Kidney epithelial cell (primary cell): Measurements from ENCODE around the gene UGT1A10. TPM values are rescaled to one million over a fixed set of nuclear protein-coding genes. Genes with fewer than 3 reads are reported as not detected.

Source experiments
- DNase-seq: peaks from one replicate; pipeline ENCODE4 v3.0.0-alpha.2; 2010; ENCODE audit warnings: low read depth
- H3K27me3 ChIP-seq: 2 replicates; pipeline ENCODE4 v1.6.0; 2011; ENCODE audit warnings: low read length; ENCODE audit not compliant: control insufficient read depth, insufficient read depth
- H3K36me3 ChIP-seq: 2 replicates; pipeline ENCODE4 v1.5.1; 2011; ENCODE audit warnings: low read length; ENCODE audit not compliant: control insufficient read depth, insufficient read depth
- H3K4me3 ChIP-seq: 2 replicates; pipeline ENCODE4 v1.5.1; 2011; ENCODE audit warnings: low read depth, mild to moderate bottlenecking, control low read depth, low read length
- CTCF ChIP-seq: IDR thresholded peaks from 2 replicates; pipeline ENCODE4 v1.5.1; 2011; ENCODE audit warnings: mild to moderate bottlenecking, moderate library complexity, low read length, control low read depth, inconsistent platforms; ENCODE audit not compliant: insufficient read depth, poor library complexity, severe bottlenecking
- total RNA-seq: library from RNA; depleted of rRNA; stranded (reverse); fragments of >200 nt; gene quantifications from 2 replicates; pipeline ENCODE4 v1.2.3, GENCODE V29; 2015

The UGT1A10 gene
- total RNA-seq, 1 donor from 2014 or later: not detected

- no peak for TF ChIP-seq CTCF
- Histone ChIP-seq H3K36me3 (no peaks in the 10 kb centered on the region), H3K27me3 (no peaks in the 10 kb centered on the region), H3K4me3 (no peak overlapping the region)
- no peak for DNase-seq
Observed at GRCh38 chr2:233810385-233810784, 174.1 kb downstream of the UGT1A10 start.

GRCh38 chr2:233811087-233811486, 174.8 kb downstream of the UGT1A10 start:
- Histone ChIP-seq H3K4me3 (no peak overlapping the region), H3K27me3 (no peaks in the 10 kb centered on the region), H3K36me3 (no peaks in the 10 kb centered on the region)
- no peak for DNase-seq
- no peak for TF ChIP-seq CTCF

- Histone ChIP-seq H3K4me3 (no peak overlapping the region), H3K36me3 (no peaks in the 10 kb centered on the region), H3K27me3 (no peaks in the 10 kb centered on the region)
- no peak for DNase-seq
- no peak for TF ChIP-seq CTCF
Observed at GRCh38 chr2:233811732-233812131, 175.5 kb downstream of the UGT1A10 start.

- no peak for DNase-seq
Observed at GRCh38 chr2:233813236-233814055, 177.2 kb downstream of the UGT1A10 start.

GRCh38 chr2:233814056-233814835, 178.0 kb downstream of the UGT1A10 start:
- no peaks in the 10 kb centered on the region for H3K36me3 ChIP-seq
- TF ChIP-seq CTCF: no peak
- DNase-seq: no peak
- no peak overlapping the region for H3K4me3 ChIP-seq
- H3K27me3 ChIP-seq: no peaks in the 10 kb centered on the region

More at GRCh38 chr2:233813236-233814055, 177.2 kb downstream of the UGT1A10 start:
- H3K4me3 ChIP-seq: no peak overlapping the region
- TF ChIP-seq CTCF: no peak
- no peaks in the 10 kb centered on the region for H3K36me3 ChIP-seq
- no peaks in the 10 kb centered on the region for H3K27me3 ChIP-seq

GRCh38 chr2:233815861-233816260, 179.6 kb downstream of the UGT1A10 start:
- no peak for DNase-seq
- no peak for TF ChIP-seq CTCF
- Histone ChIP-seq H3K27me3 (no peaks in the 10 kb centered on the region), H3K36me3 (no peaks in the 10 kb centered on the region), H3K4me3 (no peak overlapping the region)
